ENCODE results near the gene DYNLRB2.

DYNLRB2 gene

DNA sequence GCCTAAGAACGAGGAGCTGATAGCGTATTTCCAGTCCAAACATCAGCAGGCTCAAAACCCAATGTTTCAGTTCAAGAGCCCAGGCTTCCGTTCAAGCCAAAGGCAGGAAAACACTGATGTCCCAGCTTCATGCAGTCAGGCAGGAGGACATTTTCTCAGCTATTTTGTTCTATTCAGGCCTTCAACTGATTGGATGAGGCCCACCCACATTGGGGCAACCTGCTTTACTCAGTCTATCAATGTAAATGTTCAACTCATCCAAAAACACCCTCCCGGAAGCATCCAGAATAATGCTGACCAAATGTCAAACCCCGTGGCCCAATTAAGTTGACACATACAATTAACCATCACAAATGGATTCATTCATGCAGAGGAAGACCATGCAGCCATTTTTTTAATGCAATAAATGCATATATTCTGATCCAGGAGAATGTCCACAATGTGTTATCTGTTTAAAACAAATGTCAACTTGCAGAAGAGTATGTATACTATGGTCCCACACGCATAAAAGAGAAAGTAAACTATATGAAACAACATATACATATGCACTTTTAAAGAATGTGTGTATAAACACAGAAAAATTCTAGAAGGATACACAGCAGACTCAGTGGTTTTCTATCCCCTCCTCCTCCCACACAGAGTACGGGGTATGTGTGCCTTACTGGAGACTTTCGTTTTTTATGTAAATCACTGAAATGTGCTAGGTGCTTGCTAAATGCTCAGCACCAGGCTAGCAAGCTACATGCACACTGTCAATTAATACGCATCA, 28.8 kb upstream of the DYNLRB2 start:
- no peak for DNase-seq (ENCODE audit: low read depth, low spot score)
- in situ Hi-C loops (cut with HindIII; ENCODE audit: low sequenced_read_pairs) = no loop called here
- H3K4me3 ChIP-seq (ENCODE audit: low read depth, low read length) = no peak overlapping the region
- TF ChIP-seq, protein P1, sequence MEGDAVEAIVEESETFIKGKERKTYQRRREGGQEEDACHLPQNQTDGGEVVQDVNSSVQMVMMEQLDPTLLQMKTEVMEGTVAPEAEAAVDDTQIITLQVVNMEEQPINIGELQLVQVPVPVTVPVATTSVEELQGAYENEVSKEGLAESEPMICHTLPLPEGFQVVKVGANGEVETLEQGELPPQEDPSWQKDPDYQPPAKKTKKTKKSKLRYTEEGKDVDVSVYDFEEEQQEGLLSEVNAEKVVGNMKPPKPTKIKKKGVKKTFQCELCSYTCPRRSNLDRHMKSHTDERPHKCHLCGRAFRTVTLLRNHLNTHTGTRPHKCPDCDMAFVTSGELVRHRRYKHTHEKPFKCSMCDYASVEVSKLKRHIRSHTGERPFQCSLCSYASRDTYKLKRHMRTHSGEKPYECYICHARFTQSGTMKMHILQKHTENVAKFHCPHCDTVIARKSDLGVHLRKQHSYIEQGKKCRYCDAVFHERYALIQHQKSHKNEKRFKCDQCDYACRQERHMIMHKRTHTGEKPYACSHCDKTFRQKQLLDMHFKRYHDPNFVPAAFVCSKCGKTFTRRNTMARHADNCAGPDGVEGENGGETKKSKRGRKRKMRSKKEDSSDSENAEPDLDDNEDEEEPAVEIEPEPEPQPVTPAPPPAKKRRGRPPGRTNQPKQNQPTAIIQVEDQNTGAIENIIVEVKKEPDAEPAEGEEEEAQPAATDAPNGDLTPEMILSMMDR (IDR thresholded peaks at IDR 0.05; ENCODE audit: low read depth, low read length) = no peak

DNA sequence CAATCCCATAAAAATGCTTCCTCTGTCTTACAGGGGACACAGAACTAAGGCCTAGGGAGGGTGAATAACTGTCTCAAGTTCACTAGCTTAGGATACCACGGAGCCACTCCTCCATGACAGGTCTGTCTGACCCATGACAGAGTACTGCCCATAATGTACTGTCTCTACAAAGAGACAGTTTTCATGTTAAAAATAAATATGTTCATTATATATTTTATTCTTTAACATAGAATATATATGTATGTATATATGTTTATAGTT, 28.3 kb upstream of the DYNLRB2 start:
- H3K4me3 ChIP-seq (ENCODE audit: low read depth, low read length) = no peak overlapping the region
- DNase-seq (ENCODE audit: low read depth, low spot score) = no peak
- in situ Hi-C loops (cut with HindIII; ENCODE audit: low sequenced_read_pairs) = no loop called here
- TF ChIP-seq, protein P1 (IDR thresholded peaks at IDR 0.05; ENCODE audit: low read depth, low read length) = no peak

DNA sequence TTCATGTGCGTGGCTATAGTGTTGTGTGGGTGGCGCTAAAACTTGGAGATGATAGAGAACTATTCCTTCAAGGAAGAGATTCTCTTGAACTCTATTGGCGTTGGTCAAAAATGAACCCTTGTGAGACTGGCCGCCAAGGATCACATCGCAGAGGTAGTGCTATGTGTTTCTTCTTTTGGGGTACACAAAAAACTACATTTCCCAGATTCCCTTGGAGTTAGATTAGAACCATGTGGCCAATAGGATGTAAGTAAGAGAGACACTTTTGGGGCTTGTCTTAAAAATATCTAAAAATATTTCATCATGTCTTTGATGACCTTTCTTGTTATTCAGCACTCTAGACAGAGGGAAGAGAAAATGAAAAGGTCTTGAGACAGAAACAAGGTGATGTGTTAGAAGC, 25.4 kb upstream of the DYNLRB2 start:
- TF ChIP-seq, protein P1 (IDR thresholded peaks at IDR 0.05; ENCODE audit: low read depth, low read length) = no peak
- no peak for DNase-seq (ENCODE audit: low read depth, low spot score)
- in situ Hi-C loops (cut with HindIII; ENCODE audit: low sequenced_read_pairs) = no loop called here
- no peak overlapping the region for H3K4me3 ChIP-seq (ENCODE audit: low read depth, low read length)

- no peak overlapping the region for H3K4me3 ChIP-seq (ENCODE audit: low read depth, low read length)
- DNase-seq (ENCODE audit: low read depth, low spot score) = no peak
- in situ Hi-C loops (cut with HindIII; ENCODE audit: low sequenced_read_pairs) = no loop called here
- TF ChIP-seq, protein P1 (IDR thresholded peaks at IDR 0.05; ENCODE audit: low read depth, low read length) = no peak
These were observed 22.9 kb upstream of the DYNLRB2 start for GRCh38 chr16:80517846-80518245.

DNA sequence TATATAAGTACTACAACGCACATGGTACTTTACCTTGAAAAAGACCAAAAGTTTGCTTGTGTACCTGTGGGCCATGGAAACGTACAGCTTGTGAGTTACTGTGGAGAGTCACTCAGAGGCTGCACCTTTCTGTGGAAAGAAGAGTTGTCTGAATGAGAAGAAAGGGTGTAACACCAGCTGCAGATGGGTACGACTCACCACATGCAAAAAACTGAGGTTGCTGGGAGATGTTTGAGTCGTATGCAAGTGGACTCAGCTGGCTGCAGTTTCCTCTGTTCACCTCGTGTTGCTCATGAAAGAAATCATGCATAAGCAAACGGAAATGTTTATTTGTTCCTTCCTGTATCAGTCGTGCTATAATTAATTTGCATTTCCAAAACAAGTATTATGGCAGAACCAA, 22.4 kb upstream of the DYNLRB2 start:
- DNase-seq (ENCODE audit: low read depth, low spot score) = peak; percentile 2
- TF ChIP-seq, protein P1 (IDR thresholded peaks at IDR 0.05; ENCODE audit: low read depth, low read length) = no peak
- in situ Hi-C loops (cut with HindIII; ENCODE audit: low sequenced_read_pairs) = no loop called here
- no peak overlapping the region for H3K4me3 ChIP-seq (ENCODE audit: low read depth, low read length)

GRCh38 chr16:80519189-80519588, 21.6 kb upstream of the DYNLRB2 start:
- TF ChIP-seq, protein P1 (IDR thresholded peaks at IDR 0.05; ENCODE audit: low read depth, low read length) = no peak
- no peak for DNase-seq (ENCODE audit: low read depth, low spot score)
- in situ Hi-C loops (cut with HindIII; ENCODE audit: low sequenced_read_pairs) = no loop called here

More at GRCh38 chr16:80519189-80519588, 21.6 kb upstream of the DYNLRB2 start:
- no peak overlapping the region for H3K4me3 ChIP-seq (ENCODE audit: low read depth, low read length)

Measured in astrocyte of the spinal cord (primary cell).